Measurements from ENCODE around the gene COL9A2.
"Not testable (repeated sequence)": the region's sequence is repeated elsewhere in the genome, so short reads cannot be mapped to it uniquely, and the experiment has no call there.

GRCh38 chr1:40331403-40331802 lies 14.3 kb upstream of the COL9A2 start:
- TF ChIP-seq CTCF, POLR2A (IDR thresholded peaks at IDR 0.05): not testable (repeated sequence)

Measured in uterus (tissue), 2 donors.